HG02678 (cell line): Measurements from ENCODE around the gene CACNA1B.
"Not testable (repeated sequence)": the region's sequence is repeated elsewhere in the genome, so short reads cannot be mapped to it uniquely, and the experiment has no call there.

Experiments
- ATAC-seq: cut with Tn5 transposase; IDR thresholded peaks from one replicate; pipeline ENCODE4 v1.9.1; 2021; ENCODE audit warnings: mild to moderate bottlenecking, moderate library complexity; ENCODE audit not compliant: unreplicated experiment

Gene CACNA1B

GRCh38 chr9:138010861-138011260 lies 133.3 kb downstream of the CACNA1B start:
- no peak for ATAC-seq

DNA sequence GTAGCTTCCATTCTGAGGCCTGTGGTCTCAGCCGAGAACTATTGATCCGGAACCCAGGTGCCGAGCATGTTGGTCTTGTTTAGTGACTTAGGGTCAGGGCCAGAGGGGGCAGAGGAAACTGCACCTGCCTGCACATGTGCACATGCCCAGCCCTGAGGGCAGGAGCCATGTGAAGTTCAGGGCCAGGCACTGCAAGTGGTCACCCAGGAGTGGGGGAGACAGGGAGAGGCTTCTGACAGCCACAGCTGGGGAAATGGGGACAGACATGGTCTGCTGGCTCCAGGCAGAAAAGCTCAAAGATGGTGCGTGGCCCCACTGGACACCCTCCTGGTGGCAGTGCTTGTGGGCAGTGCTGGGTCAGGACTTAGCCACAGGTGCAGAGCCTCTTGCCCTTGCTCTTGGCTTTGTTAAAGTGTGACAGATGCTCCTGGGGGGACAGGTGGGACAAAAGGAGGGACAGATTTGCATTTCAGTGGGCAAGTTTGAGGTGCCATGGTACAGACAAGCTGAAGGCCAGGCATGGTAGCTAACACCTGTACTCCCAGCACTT lies 134.4 kb downstream of the CACNA1B start:
- ATAC-seq: no peak

DNA sequence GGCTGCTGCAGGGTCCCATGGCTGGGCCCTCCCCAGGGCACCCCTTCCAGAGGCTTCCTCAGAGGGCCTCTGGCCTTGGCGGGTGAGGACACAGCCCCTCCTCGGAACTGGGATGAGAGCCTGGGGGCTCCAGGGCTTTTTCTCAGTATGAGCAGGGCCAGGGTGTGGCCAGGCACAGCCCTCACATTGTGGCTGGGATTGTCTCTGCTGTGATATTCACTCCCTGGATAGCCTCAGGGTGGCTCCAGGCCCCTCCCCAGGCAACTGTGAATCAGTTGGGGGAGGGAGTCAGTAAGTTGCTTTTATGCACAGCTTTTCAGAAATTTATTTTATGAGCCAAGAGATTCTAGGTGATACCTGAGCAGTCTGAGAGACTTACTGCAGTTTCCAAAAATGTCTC lies 135.7 kb downstream of the CACNA1B start:
- ATAC-seq: no peak

GRCh38 chr9:138013836-138014562 lies 136.4 kb downstream of the CACNA1B start:
- ATAC-seq: no peak

DNA sequence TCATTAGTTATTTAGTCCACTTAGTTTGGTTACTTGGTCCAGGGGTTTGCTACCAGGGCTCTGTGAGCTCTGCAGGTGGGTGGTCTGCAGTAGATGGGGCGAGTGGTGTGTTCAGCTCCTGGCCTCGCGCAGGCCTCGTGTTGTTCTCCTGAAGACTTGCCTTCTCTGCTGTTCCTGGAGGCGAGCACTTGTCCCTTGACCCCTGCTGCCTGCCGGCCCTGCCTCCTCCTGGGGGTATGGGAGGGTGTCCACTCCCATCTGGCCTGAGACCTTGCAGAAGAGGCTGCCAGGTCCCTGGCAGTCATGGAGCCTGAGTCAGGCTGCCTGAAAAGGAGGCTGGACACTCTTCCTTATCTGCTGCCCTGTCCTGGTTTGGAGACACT lies 137.0 kb downstream of the CACNA1B start:
- ATAC-seq: no peak

- ATAC-seq: no peak
These were observed 137.6 kb downstream of the CACNA1B start for GRCh38 chr9:138015021-138015829.

- no peak for ATAC-seq
These were observed 139.0 kb downstream of the CACNA1B start for GRCh38 chr9:138016406-138017187.

DNA sequence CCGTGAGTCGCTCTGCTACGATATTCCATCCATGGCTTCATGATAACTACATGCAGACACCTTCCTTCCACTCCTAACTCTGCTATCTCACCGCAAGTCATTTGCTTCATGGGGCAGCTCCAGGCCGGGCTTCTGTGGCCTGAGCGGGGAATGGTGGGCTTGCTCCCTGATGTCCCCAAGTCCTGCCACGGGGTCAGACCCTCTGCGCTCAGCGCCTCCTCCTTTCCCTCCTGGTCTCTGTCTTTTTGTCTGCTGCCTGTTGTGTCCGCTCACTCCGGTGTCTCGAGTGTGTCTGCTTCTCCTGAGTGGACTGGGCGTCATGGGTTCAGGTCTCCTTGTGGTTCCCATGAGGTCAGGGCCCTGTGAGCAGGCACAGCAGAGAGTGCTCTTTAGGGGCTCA lies 139.6 kb downstream of the CACNA1B start:
- no peak for ATAC-seq

DNA sequence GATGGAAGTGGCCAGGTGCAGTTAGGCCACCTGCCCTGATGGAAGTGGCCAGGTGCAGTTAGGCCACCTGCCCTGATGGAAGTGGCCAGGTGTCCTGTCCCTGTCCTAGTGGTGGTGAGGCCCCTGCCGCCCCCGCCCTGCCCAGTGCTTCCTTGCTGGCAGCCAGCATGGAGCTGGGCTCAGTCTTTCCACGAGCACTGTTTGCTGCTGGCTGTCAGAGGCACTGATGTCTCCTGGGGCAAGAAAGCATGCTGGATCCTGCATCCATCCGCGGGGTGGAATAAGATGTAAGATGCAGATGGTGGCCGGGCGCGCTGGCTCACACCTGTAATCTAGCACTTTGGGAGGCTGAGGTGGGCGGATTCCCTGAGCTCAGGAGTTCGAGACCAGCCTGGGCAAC lies 141.9 kb downstream of the CACNA1B start:
- ATAC-seq: not testable (repeated sequence)

DNA sequence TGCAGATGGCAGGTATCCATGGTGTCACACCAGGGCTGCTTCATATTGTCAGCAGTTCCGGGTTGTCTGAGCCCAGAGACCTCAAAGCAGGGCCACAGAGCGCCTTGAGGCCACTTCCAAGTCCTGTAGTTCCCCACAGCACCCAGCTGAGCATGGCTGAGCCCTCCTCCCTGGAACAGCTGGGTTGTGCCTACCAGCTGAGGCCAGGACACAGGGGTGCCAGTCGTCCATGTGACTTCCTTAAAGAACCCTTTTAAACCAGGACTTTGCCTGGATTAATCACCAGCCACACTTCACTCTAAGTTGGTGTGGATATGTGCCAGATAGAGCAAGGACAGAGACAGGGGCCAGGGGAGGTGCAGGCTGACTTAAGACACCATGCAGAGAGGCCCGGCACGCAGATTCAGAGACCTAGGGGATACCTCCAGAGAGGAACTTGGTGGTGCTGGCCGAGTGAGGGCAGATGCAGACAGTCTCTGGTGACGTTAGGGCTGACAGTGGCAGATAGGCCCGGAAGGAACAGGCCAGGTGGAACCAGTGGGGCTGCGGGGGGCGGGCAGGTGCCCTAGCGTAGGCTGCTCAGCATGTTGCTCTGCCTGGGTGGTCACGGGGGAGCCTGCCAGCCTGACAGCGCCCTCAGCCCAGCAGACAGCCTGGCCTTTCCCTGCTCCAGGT lies 142.7 kb downstream of the CACNA1B start:
- no peak for ATAC-seq

DNA sequence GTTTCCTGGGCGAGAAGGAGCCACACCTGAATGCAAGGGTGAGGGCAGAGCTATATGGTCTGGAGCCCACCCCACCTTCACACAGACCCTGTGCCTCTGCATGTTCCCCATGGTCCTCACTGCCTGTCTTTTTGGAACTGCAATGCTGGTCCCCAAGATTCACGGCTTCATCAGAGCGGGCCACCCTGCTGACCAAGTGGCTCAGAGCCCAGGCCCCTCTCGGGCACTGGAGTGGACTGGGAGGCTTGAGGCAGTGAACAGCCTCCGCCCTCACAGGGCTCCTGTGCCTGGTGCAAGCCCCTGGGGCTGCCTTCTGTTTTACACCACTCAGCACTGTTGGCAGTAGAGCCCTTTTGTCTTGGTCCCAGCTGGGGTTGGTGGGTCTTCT lies 143.2 kb downstream of the CACNA1B start:
- ATAC-seq: no peak

DNA sequence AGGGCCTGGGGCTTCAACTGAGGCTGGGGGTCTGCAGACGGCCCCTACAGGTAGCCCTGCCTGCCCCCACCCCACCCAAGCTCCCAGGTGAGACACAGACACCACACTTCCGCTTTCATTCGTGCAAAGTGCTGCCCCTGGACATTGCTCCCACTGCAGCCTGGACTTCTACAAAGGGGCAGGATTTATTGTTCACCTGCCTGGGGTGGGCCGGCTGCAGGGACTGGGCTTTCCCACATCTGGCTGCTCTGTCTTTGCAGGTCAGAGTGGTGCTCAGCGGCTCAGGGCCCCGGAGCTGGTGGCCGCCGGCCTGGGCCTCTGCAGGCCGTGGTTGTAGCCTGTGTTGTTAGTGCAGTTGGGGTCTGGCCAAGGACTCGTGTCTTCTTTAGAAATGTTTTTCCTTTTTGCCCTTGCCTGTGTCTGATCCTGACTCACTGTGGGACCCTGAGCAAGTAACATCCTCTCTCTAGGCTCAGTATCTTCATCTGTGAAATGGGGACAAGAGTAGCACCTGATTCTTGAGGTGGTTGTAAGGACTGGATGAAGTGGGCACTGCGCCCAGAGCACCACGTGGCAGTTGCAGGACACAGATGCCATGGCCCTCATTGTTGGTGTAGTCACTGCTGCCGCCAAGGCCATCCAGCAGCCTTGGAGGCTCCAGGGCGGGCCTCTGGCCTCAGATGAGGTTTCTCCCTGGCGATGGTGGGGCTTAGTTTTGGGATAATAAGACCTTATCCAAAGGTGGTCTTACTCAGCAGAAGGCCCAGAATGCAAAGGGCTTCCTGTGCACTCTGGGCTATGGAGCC lies 143.9 kb downstream of the CACNA1B start:
- ATAC-seq: no peak

GRCh38 chr9:138022121-138022741 lies 144.6 kb downstream of the CACNA1B start:
- ATAC-seq: no peak

- no peak for ATAC-seq
These were observed 145.3 kb downstream of the CACNA1B start for GRCh38 chr9:138022756-138023393.

DNA sequence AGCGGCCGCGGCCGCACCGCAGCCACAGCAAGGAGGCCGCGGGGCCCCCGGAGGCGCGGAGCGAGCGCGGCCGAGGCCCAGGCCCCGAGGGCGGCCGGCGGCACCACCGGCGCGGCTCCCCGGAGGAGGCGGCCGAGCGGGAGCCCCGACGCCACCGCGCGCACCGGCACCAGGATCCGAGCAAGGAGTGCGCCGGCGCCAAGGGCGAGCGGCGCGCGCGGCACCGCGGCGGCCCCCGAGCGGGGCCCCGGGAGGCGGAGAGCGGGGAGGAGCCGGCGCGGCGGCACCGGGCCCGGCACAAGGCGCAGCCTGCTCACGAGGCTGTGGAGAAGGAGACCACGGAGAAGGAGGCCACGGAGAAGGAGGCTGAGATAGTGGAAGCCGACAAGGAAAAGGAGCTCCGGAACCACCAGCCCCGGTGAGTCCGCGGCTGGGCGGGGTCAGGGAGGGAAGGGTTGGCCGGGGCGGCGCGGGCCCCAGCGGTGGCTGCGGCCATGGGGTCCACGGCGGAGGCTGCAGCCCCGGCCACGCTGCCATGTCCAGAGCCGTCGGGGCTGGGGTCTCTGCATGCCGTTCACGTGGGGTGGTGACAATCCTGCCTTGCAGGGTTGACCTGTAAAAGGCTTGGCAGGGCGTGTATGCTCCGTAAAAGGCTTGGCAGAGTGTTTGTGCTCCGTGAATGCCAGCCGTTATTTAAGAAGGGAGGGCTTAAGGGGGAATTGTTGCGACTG lies 146.0 kb downstream of the CACNA1B start:
- ATAC-seq: no peak

GRCh38 chr9:138024131-138024530 lies 146.5 kb downstream of the CACNA1B start:
- no peak for ATAC-seq

DNA sequence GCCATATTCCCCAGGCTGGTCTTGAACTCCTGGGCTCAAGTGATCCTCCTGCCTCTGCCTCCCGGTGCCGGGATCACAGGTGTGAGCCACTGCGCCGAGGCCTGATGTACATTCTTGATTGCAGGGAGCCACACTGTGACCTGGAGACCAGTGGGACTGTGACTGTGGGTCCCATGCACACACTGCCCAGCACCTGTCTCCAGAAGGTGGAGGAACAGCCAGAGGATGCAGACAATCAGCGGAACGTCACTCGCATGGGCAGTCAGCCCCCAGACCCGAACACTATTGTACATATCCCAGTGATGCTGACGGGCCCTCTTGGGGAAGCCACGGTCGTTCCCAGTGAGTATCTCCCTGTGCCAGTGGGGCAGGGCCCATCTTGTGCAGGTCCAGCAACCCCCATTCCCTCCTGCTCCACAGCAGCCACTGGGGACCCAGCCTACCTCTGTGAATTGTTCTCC lies 147.3 kb downstream of the CACNA1B start:
- no peak for ATAC-seq

DNA sequence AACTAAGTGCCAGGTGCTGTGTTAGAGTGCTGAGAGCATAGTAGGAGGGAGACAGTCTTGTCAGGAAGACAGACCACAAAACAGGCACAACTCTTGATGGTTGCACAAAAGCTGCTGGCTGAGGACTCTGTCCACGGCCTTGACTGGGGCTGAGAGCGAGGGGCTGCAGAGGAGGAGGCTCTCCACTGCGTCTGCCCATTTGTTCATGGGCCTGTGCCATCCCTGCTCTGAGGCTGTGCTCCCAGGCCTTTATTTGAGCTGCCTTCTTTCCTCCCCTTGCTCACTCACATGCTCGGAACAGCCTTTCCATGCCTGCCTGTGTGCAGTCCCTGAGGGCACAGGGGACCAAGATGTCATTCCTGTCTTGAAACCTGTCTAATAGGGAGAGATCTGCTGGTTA lies 147.8 kb downstream of the CACNA1B start:
- no peak for ATAC-seq
